Astrocyte (in vitro differentiated cells and primary cell): ENCODE results near the gene ARHGAP32. TPM values are rescaled to one million over a fixed set of nuclear protein-coding genes. Genes with fewer than 3 reads are reported as not detected.

Source experiments
- DNase-seq: peaks from one replicate; pipeline ENCODE4 v3.0.0-alpha.2; 2010; ENCODE audit warnings: low read depth
- FAIRE-seq: peaks from 2 replicates; lab custom pipeline; 2011; peaks lifted over from hg19 to GRCh38; lab: Jason Lieb, UNC
- H2AFZ ChIP-seq: 2 replicates; pipeline ENCODE4 v1.6.0; 2012; ENCODE audit warnings: low read depth, low read length, inconsistent platforms
- H3K27ac ChIP-seq: 2 replicates; pipeline ENCODE4 v1.5.1; 2011; ENCODE audit warnings: low read depth, low read length, inconsistent platforms
- H3K27me3 ChIP-seq: 2 replicates; pipeline ENCODE4 v1.6.0; 2011; ENCODE audit warnings: low read length, inconsistent platforms; ENCODE audit not compliant: insufficient read depth
- H3K36me3 ChIP-seq: 2 replicates; pipeline ENCODE4 v1.5.1; 2011; ENCODE audit warnings: low read length, inconsistent platforms; ENCODE audit not compliant: insufficient read depth
- H3K4me1 ChIP-seq: 2 replicates; pipeline ENCODE4 v1.5.1; 2011; ENCODE audit warnings: low read length, inconsistent platforms; ENCODE audit not compliant: insufficient read depth
- H3K4me2 ChIP-seq: 2 replicates; pipeline ENCODE4 v1.6.0; 2012; ENCODE audit warnings: low read length, inconsistent platforms
- H3K4me3 ChIP-seq: 2 replicates; pipeline ENCODE4 v1.5.1; 2011; ENCODE audit warnings: low read depth, mild to moderate bottlenecking, low read length, inconsistent platforms; ENCODE audit not compliant: insufficient read depth
- H3K79me2 ChIP-seq: 2 replicates; pipeline ENCODE4 v1.6.0; 2012; ENCODE audit warnings: mild to moderate bottlenecking, low read length, inconsistent platforms; ENCODE audit not compliant: insufficient read depth
- H3K9ac ChIP-seq: 2 replicates; pipeline ENCODE4 v1.6.0; 2012; ENCODE audit warnings: mild to moderate bottlenecking, low read length, inconsistent platforms
- H3K9me3 ChIP-seq: 2 replicates; pipeline ENCODE4 v1.5.1; 2012; ENCODE audit warnings: low read depth, mild to moderate bottlenecking, low read length, inconsistent platforms; ENCODE audit not compliant: insufficient read depth
- H4K20me1 ChIP-seq: 2 replicates; pipeline ENCODE4 v1.6.0; 2012; ENCODE audit warnings: low read length, inconsistent platforms; ENCODE audit not compliant: insufficient read depth
- H3K27ac Mint-ChIP-seq: one replicate; pipeline ENCODE4 v1.8.0; 2021; ENCODE audit warnings: mild to moderate bottlenecking, mixed read lengths; ENCODE audit not compliant: unreplicated experiment
- H3K27me3 Mint-ChIP-seq: one replicate; pipeline ENCODE4 v1.8.0; 2021; ENCODE audit warnings: low read depth, mixed read lengths; ENCODE audit not compliant: unreplicated experiment
- H3K36me3 Mint-ChIP-seq: one replicate; pipeline ENCODE4 v1.8.0; 2021; ENCODE audit warnings: low read depth, mixed read lengths; ENCODE audit not compliant: unreplicated experiment
- H3K4me1 Mint-ChIP-seq: one replicate; pipeline ENCODE4 v1.8.0; 2021; ENCODE audit warnings: low read depth, mixed read lengths; ENCODE audit not compliant: unreplicated experiment
- H3K4me3 Mint-ChIP-seq: one replicate; pipeline ENCODE4 v1.8.0; 2021; ENCODE audit warnings: mild to moderate bottlenecking, moderate library complexity, mixed read lengths; ENCODE audit not compliant: unreplicated experiment
- H3K9me3 Mint-ChIP-seq: one replicate; pipeline ENCODE4 v1.8.0; 2021; ENCODE audit warnings: mild to moderate bottlenecking, mixed read lengths; ENCODE audit not compliant: unreplicated experiment
- EZH2 ChIP-seq: IDR thresholded peaks from 2 replicates; pipeline ENCODE4 v1.6.1; 2012; ENCODE audit warnings: mild to moderate bottlenecking, low read length, inconsistent platforms; ENCODE audit not compliant: insufficient read depth
- total RNA-seq: library from RNA; stranded (reverse); gene quantifications from 2 replicates; pipeline ENCODE4 v1.2.1, GENCODE V29; 2021
- TF ChIP-seq, protein P1 (sequence below): IDR thresholded peaks from 2 replicates; pipeline ENCODE4 v1.5.1; 2011; ENCODE audit warnings: low read depth, mild to moderate bottlenecking, inconsistent platforms, low read length, moderate library complexity; ENCODE audit not compliant: insufficient read depth

Gene ARHGAP32
- total RNA-seq, 1 donor from 2014 or later: 21.6 TPM

DNA sequence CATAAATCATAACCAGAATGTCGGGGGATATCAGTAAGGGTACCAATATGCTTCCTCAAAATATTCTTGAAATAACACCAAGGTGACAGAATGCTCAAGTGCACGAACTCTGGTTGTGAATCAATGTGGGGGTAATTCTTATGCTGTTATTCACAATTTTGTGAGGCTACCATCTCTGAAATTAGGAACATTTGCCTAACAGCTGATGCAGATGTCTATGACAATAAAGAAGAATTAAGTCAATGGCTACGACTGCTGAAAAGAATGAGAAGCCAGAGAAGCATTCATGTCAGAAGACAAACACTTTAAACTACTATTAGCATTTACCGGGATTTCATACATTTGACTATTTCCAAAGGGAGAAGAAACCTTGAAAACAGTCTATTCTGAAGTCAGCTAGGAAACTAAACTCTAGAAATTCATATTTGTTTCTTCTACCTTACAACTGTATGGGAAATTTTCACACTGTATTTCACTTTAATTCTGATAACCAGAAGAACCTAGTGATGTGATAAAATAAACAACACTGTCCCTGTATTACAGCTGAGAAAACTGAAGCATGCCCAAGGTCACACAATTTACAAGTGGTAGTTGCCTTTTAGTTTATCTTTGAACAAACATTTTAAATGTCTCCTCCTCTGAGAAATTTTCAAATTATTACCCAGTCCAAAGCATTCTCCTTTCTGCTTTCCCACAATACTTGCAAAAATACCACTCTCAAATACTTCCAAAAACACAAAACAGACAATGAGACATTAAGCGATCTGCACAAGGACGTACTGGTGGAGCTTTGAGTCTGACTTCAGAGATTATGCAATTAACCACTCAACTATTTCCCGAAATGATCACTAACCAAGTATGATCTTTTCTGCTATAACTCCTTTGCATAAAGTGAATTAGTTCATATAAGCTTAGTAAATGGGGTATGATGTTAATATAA, 18.0 kb upstream of the ARHGAP32 start:
- H3K9ac ChIP-seq: no peak overlapping the region
- H3K27ac ChIP-seq: no peak overlapping the region
- Mint-ChIP-seq H3K27ac (no peak overlapping the region), H3K27me3 (no peaks in the 10 kb centered on the region), H3K36me3 (peaks cover 4% of the 10 kb centered on the region), H3K9me3 (no peaks in the 10 kb centered on the region), H3K4me3 (no peak overlapping the region), H3K4me1 (peaks cover 37% of the 10 kb centered on the region)
- H4K20me1 ChIP-seq: peaks cover 30% of the 10 kb centered on the region
- no peak overlapping the region for H3K4me2 ChIP-seq
- no peak overlapping the region for H3K4me3 ChIP-seq
- H2AFZ ChIP-seq: no peak overlapping the region
- no peaks in the 10 kb centered on the region for H3K27me3 ChIP-seq
- H3K9me3 ChIP-seq: no peaks in the 10 kb centered on the region
- no peaks in the 10 kb centered on the region for H3K36me3 ChIP-seq
- H3K79me2 ChIP-seq: peaks cover 51% of the 10 kb centered on the region
- no peak for TF ChIP-seq EZH2
- TF ChIP-seq, protein P1, sequence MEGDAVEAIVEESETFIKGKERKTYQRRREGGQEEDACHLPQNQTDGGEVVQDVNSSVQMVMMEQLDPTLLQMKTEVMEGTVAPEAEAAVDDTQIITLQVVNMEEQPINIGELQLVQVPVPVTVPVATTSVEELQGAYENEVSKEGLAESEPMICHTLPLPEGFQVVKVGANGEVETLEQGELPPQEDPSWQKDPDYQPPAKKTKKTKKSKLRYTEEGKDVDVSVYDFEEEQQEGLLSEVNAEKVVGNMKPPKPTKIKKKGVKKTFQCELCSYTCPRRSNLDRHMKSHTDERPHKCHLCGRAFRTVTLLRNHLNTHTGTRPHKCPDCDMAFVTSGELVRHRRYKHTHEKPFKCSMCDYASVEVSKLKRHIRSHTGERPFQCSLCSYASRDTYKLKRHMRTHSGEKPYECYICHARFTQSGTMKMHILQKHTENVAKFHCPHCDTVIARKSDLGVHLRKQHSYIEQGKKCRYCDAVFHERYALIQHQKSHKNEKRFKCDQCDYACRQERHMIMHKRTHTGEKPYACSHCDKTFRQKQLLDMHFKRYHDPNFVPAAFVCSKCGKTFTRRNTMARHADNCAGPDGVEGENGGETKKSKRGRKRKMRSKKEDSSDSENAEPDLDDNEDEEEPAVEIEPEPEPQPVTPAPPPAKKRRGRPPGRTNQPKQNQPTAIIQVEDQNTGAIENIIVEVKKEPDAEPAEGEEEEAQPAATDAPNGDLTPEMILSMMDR: no peak
- peaks cover 8% of the 10 kb centered on the region for H3K4me1 ChIP-seq
- FAIRE-seq (peak; percentile 45), DNase-seq (peak; percentile 46)

DNA sequence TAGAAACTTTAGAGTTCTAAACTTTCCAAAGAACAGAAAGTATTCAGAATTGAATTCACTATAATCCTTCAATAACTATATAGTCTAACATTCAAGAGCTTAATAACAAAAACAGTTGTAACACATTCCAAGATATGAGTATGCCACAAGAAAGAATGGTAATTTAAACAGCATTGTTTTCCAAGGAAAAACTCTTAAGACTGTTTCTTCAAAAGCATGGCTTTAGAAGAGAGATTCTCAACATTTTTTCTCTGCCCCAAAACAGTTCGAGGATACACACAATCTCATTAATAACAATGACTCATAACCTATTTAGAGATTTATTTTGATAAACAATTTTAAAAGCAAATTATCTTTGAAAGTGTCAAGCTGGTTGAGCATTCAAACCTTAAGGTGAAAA, 16.7 kb upstream of the ARHGAP32 start:
- Mint-ChIP-seq H3K36me3 (peaks cover 4% of the 10 kb centered on the region), H3K27me3 (no peaks in the 10 kb centered on the region), H3K27ac (no peak overlapping the region), H3K4me3 (no peak overlapping the region), H3K9me3 (no peaks in the 10 kb centered on the region), H3K4me1 (peaks cover 32% of the 10 kb centered on the region)
- DNase-seq: peak; percentile 45
- H3K4me3 ChIP-seq: no peak overlapping the region
- H4K20me1 ChIP-seq: peaks cover 21% of the 10 kb centered on the region
- no peak for FAIRE-seq
- H2AFZ ChIP-seq: no peak overlapping the region
- H3K27ac ChIP-seq: no peak overlapping the region
- peaks cover 42% of the 10 kb centered on the region for H3K79me2 ChIP-seq
- H3K9ac ChIP-seq: no peak overlapping the region
- H3K4me2 ChIP-seq: no peak overlapping the region
- H3K27me3 ChIP-seq: no peaks in the 10 kb centered on the region
- no peaks in the 10 kb centered on the region for H3K36me3 ChIP-seq
- TF ChIP-seq EZH2: no peak
- TF ChIP-seq, protein P1: no peak
- H3K9me3 ChIP-seq: no peaks in the 10 kb centered on the region
- peaks cover 8% of the 10 kb centered on the region for H3K4me1 ChIP-seq
